Fibroblast of lung (primary cell): ENCODE results near the gene PHLDB3.

ENCODE experiments used
- CTCF ChIP-seq, 2 donors: IDR thresholded peaks in 1 of 2; conservative IDR thresholded peaks in 1 of 2; 1 replicate in 1 of 2; 2 replicates in 1 of 2; pipeline ENCODE4 v1.5.1; 2011 to 2012; ENCODE audit warnings: low read length in 2 of 2, control low read depth in 1 of 2, inconsistent platforms in 1 of 2, low read depth in 1 of 2, mild to moderate bottlenecking in 1 of 2
- EZH2 ChIP-seq: IDR thresholded peaks from 2 replicates; pipeline ENCODE4 v1.5.1; 2012; ENCODE audit warnings: low read length, control low read depth, mild to moderate bottlenecking; ENCODE audit errors: missing control alignments

GRCh38 chr19:43498233-43498842 lies 6.2 kb downstream of the PHLDB3 start:
- TF ChIP-seq CTCF (conservative IDR thresholded peaks at IDR 0.05 in 1 of 2, IDR thresholded peaks at IDR 0.05 in 1 of 2; ENCODE audit: low read depth in 1 of 2, low read length in 2 of 2) (no peak), EZH2 (no peak)
